ENCODE measurements around the gene ACOT8. TPM values are rescaled to one million over a fixed set of nuclear protein-coding genes. Genes with fewer than 3 reads are reported as not detected.

ACOT8 gene
- total and polyA plus RNA-seq, 9 of the 15 experiments (the other 6 are each of a cell fraction or from before 2014, with no cell fraction given), result 8.2 to 46.7 (median 20.7) TPM

GRCh38 chr20:45867136-45867818 lies 10.1 kb upstream of the ACOT8 start:
- FAIRE-seq, result no peak
- no TSS peak for BruUV-seq (replicated peaks)
- in situ Hi-C loops (cut with MboI), result no loop called here
- H3K9me1 ChIP-seq (ENCODE audit: control insufficient read depth, insufficient read depth, low read length), result no peaks in the 10 kb centered on the region
- H3K79me2 ChIP-seq (ENCODE audit: control insufficient read depth, insufficient read depth, low read length), result no peaks in the 10 kb centered on the region
- H4K20me1 ChIP-seq (replicated peaks; ENCODE audit: control insufficient read depth, insufficient read depth, low read length), result no peaks in the 10 kb centered on the region
- H2AFZ ChIP-seq (ENCODE audit: low read depth, low read length), result no peak overlapping the region
- H3K4me3 ChIP-seq, result no peak overlapping the region
- H3K9ac ChIP-seq (ENCODE audit: insufficient read depth in 1 of 2, low read depth in 2 of 2, low read length in 2 of 2), result no peak overlapping the region
- TF ChIP-seq ELF4 (CRISPR knock-in tag; IDR thresholded peaks at IDR 0.05) (no peak), ZNF316 (IDR thresholded peaks at IDR 0.05) (peak; percentile 49; the same call in 1 of the 2 replicates)
- no peaks in the 10 kb centered on the region for H3K9me3 ChIP-seq (replicated peaks; ENCODE audit: control insufficient read depth, insufficient read depth, low read depth, low read length)
- ChIA-PET CTCF (ENCODE audit: low intra/inter-chr PET ratio) (no interaction called here), POLR2A (interaction anchor here (0.6 to 1.5 kb wide), 4 partner anchors 11 to 105 kb away, joined by 3 read pairs; partner anchors contain the start of gene ZSWIM1)
- no peaks in the 10 kb centered on the region for H3K36me3 ChIP-seq (ENCODE audit: control insufficient read depth, insufficient read depth, low read length)
- no peaks in the 10 kb centered on the region for H3K27me3 ChIP-seq (ENCODE audit: control insufficient read depth in 2 of 2, insufficient read depth in 2 of 2, low read length in 2 of 2)
- no peaks in the 10 kb centered on the region for H3K4me1 ChIP-seq (replicated peaks in 1 of 2; ENCODE audit: control insufficient read depth in 2 of 2, insufficient read depth in 2 of 2, low read length in 2 of 2)
- intact Hi-C loops (cut with micrococcal nuclease), result no loop called here
- no peak for DNase-seq (ENCODE audit: extremely low read depth in 1 of 4, low spot score in 3 of 4)
- no peak overlapping the region for H3K27ac ChIP-seq (ENCODE audit: extremely low read depth, low read depth, low read length)
- 76% methylated on average over 6 of the region's 6 CpGs for WGBS (ENCODE audit: insufficient coverage, low coverage, missing lambda C conversion rate)
- H3K4me2 ChIP-seq (ENCODE audit: insufficient read depth, low read length), result no peak overlapping the region
- ATAC-seq, result no peak

- Histone ChIP-seq H3K9me3 (replicated peaks; ENCODE audit: control insufficient read depth, insufficient read depth, low read depth, low read length) (no peaks in the 10 kb centered on the region), H3K4me3 (no peak overlapping the region), H3K27ac (ENCODE audit: extremely low read depth, low read depth, low read length) (no peak overlapping the region), H3K4me1 (replicated peaks in 1 of 2; ENCODE audit: control insufficient read depth in 2 of 2, insufficient read depth in 2 of 2, low read length in 2 of 2) (no peaks in the 10 kb centered on the region; a peak in 1 of 5 replicates), H4K20me1 (replicated peaks; ENCODE audit: control insufficient read depth, insufficient read depth, low read length) (no peaks in the 10 kb centered on the region), H3K27me3 (ENCODE audit: control insufficient read depth in 2 of 2, insufficient read depth in 2 of 2, low read length in 2 of 2) (no peaks in the 10 kb centered on the region), H3K79me2 (ENCODE audit: control insufficient read depth, insufficient read depth, low read length) (no peaks in the 10 kb centered on the region), H3K4me2 (ENCODE audit: insufficient read depth, low read length) (no peak overlapping the region), H3K36me3 (ENCODE audit: control insufficient read depth, insufficient read depth, low read length) (no peaks in the 10 kb centered on the region), H3K9me1 (ENCODE audit: control insufficient read depth, insufficient read depth, low read length) (no peaks in the 10 kb centered on the region), H2AFZ (ENCODE audit: low read depth, low read length) (no peak overlapping the region), H3K9ac (ENCODE audit: insufficient read depth in 1 of 2, low read depth in 2 of 2, low read length in 2 of 2) (no peak overlapping the region)
- FAIRE-seq (no peak), DNase-seq (ENCODE audit: extremely low read depth in 1 of 4, low spot score in 3 of 4) (no peak), ATAC-seq (no peak)
- WGBS (ENCODE audit: insufficient coverage, low coverage, missing lambda C conversion rate), result 80% methylated on average over 5 of the region's 5 CpGs
- ChIA-PET CTCF (ENCODE audit: low intra/inter-chr PET ratio) (no interaction called here), POLR2A (interaction anchor here (1.3 kb wide), 1 partner anchor 19 kb away, joined by 3 read pairs; no protein-coding TSS in a partner anchor)
- in situ Hi-C loops (cut with MboI), result no loop called here
- BruUV-seq (replicated peaks), result no TSS peak
- intact Hi-C loops (cut with micrococcal nuclease), result no loop called here
- TF ChIP-seq ETV5 (CRISPR knock-in tag; IDR thresholded peaks at IDR 0.05; ENCODE audit: low read depth), result no peak
- peak; percentile 66 for TF ChIP-seq ZNF121 (CRISPR knock-in tag; conservative IDR thresholded peaks at IDR 0.05)
Observed at GRCh38 chr20:45866454-45866853, 9.3 kb upstream of the ACOT8 start.

Data from K562 (cell line).